ENCODE measurements around the gene TBL1XR1. TPM values are rescaled to one million over a fixed set of nuclear protein-coding genes. Genes with fewer than 3 reads are reported as not detected.

TBL1XR1 gene
- total and polyA plus RNA-seq, 2 of the 8 experiments (the other 6 are each of a cell fraction or from before 2014, with no cell fraction given) = 28.1 to 147 TPM

- Histone ChIP-seq H3K14ac (ENCODE audit: insufficient read length) (no peak overlapping the region), H3K4me1 (replicated peaks in 1 of 4; ENCODE audit: control insufficient read depth in 3 of 4, insufficient read depth in 4 of 4, low read length in 3 of 4) (peaks cover 0 to 7% (median 2%) of the 10 kb centered on the region in 4 experiments; a peak in 3 of 7 replicates), H4K91ac (replicated peaks; ENCODE audit: insufficient read length, low read length) (no peak overlapping the region), H3K36me3 (ENCODE audit: control insufficient read depth in 2 of 4, insufficient read depth in 4 of 4, low read length in 3 of 4) (no peaks in the 10 kb centered on the region), H3K27me3 (replicated peaks in 1 of 4; ENCODE audit: control insufficient read depth in 3 of 4, extremely low read depth in 1 of 4, insufficient read depth in 3 of 4, low read length in 3 of 4) (no peaks in the 10 kb centered on the region), H2BK5ac (ENCODE audit: low read depth, low read length) (no peak overlapping the region), H3K27ac (ENCODE audit: low read depth, low read length) (no peak overlapping the region), H3K9me3 (ENCODE audit: insufficient read depth in 2 of 2, low read depth in 1 of 2, low read length in 1 of 2) (no peaks in the 10 kb centered on the region), H3K4me3 (ENCODE audit: extremely low read depth in 1 of 4, insufficient read depth in 2 of 4, low read depth in 3 of 4, low read length in 4 of 4) (no peak overlapping the region), H2BK12ac (ENCODE audit: low read depth, low read length) (no peak overlapping the region), H3K23me2 (ENCODE audit: low read depth, low read length) (no peaks in the 10 kb centered on the region), H4K5ac (ENCODE audit: insufficient read length, low read depth, low read length) (no peak overlapping the region), H2AFZ (ENCODE audit: low read length) (no peak overlapping the region), H3K56ac (replicated peaks; ENCODE audit: insufficient read length, low read depth, low read length) (no peak overlapping the region), H4K8ac (ENCODE audit: extremely low read depth, insufficient read depth, low read length) (no peak overlapping the region), H3K18ac (ENCODE audit: extremely low read depth, low read length) (no peak overlapping the region), H3K79me2 (ENCODE audit: control insufficient read depth in 1 of 2, insufficient read depth in 2 of 2, low read length in 2 of 2) (peaks cover 20 to 100% of the 10 kb centered on the region in 2 experiments), H3K9ac (replicated peaks in 1 of 4; ENCODE audit: extremely low read depth in 1 of 4, low read depth in 3 of 4, low read length in 3 of 4) (no peak overlapping the region), H3K4me2 (ENCODE audit: insufficient read depth in 1 of 2, low read depth in 2 of 2, low read length in 2 of 2) (no peak overlapping the region), H2BK15ac (ENCODE audit: low read length) (no peak overlapping the region), H2AK5ac (ENCODE audit: low read depth, low read length) (no peak overlapping the region), H3K79me1 (ENCODE audit: low read depth, low read length) (no peaks in the 10 kb centered on the region), H3K23ac (ENCODE audit: insufficient read length) (no peak overlapping the region), H2BK120ac (replicated peaks; ENCODE audit: low read depth, low read length) (no peak overlapping the region), H3K4ac (replicated peaks; ENCODE audit: insufficient read length, low read depth, low read length) (no peak overlapping the region), H4K20me1 (replicated peaks in 1 of 2; ENCODE audit: control insufficient read depth in 1 of 2, insufficient read depth in 2 of 2, low read length in 2 of 2) (peaks cover 17% of the 10 kb centered on the region in 2 experiments), H2BK20ac (ENCODE audit: low read length) (no peak overlapping the region)
- POLR2A ChIA-PET (ENCODE audit: partially characterized antibody) = interaction anchor here (1.7 kb wide), 1 partner anchor 17 kb away, joined by 3 read pairs; no protein-coding TSS in a partner anchor
- FAIRE-seq = no peak
- WGBS, 2 experiments (ENCODE audit: extremely low coverage in 1 of 2, insufficient coverage in 1 of 2, insufficient read length in 1 of 2, insufficient replicate concordance in 2 of 2, low coverage in 1 of 2, low lambda C conversion rate in 2 of 2, missing lambda C conversion rate in 1 of 2) = 84% methylated on average over 3 of the region's 3 CpGs; no CpG with 5 or more reads in 1 of the 2 experiments
- TF ChIP-seq SP2 (IDR thresholded peaks at IDR 0.05; ENCODE audit: low read length) = no peak
- no peak for TF ChIP-seq JUND (IDR thresholded peaks at IDR 0.05; ENCODE audit: low read length)
- no peak for TF ChIP-seq POLR2AphosphoS5 (IDR thresholded peaks at IDR 0.05; ENCODE audit: low read depth, low read length)
- TF ChIP-seq EP300 (IDR thresholded peaks at IDR 0.05; ENCODE audit: borderline replicate concordance in 1 of 2, low read depth in 2 of 2, low read length in 2 of 2) = no peak
- TF ChIP-seq USF2 (IDR thresholded peaks at IDR 0.05; ENCODE audit: low read length) = no peak
- no peak for TF ChIP-seq SAP30 (IDR thresholded peaks at IDR 0.05; ENCODE audit: insufficient read depth, insufficient replicate concordance, low read length)
- no peak for DNase-seq (ENCODE audit: low read depth in 1 of 2, low spot score in 2 of 2)
- CTCF ChIA-PET (ENCODE audit: partially characterized antibody) = no interaction called here
These were observed 71.1 kb downstream of the TBL1XR1 start for GRCh38 chr3:177126015-177126773.

All from H1 (cell line).